K562 (cell line): Measurements from ENCODE around the gene RACK1. TPM values are rescaled to one million over a fixed set of nuclear protein-coding genes. Genes with fewer than 3 reads are reported as not detected.
A peak's percentile ranks its signal among the peaks of the same experiment; 100 is the strongest.

Experiments used
- ATF7 ChIP-seq: fragments of 450-650 bp; IDR thresholded peaks from 2 replicates; pipeline ENCODE4 v1.7.1; 2014; ENCODE audit warnings: mild to moderate bottlenecking, moderate library complexity
- CEBPG ChIP-seq, 3 experiments: fragments of 200-800 bp in 1 of 3; sonication (Bioruptor generic) in 1 of 3; sonication (generic) in 1 of 3; formaldehyde crosslinking in 1 of 3; IDR thresholded peaks in 2 of 3; conservative IDR thresholded peaks in 1 of 3; 2 replicates each; pipeline versions ENCODE4 v1.6.1 to v1.8.0; 2016 to 2022; ENCODE audit warnings: missing compliant biosample characterization in 2 of 3, missing genetic modification characterization in 2 of 3, mild to moderate bottlenecking in 1 of 3, missing genetic modification reagents in 1 of 3
- CREB1 ChIP-seq, 2 experiments: sonication (generic) in 1 of 2; formaldehyde crosslinking in 1 of 2; IDR thresholded peaks; 2 replicates each; pipeline versions ENCODE4 v1.6.1 to v1.8.0; 2012 to 2022; ENCODE audit warnings: inconsistent platforms in 1 of 2, mild to moderate bottlenecking in 1 of 2, missing genetic modification reagents in 1 of 2, moderate library complexity in 1 of 2
- E2F5 ChIP-seq: sonication (generic); formaldehyde crosslinking; IDR thresholded peaks from 2 replicates; pipeline ENCODE4 v1.8.0; 2022; ENCODE audit warnings: mild to moderate bottlenecking, missing genetic modification reagents
- ESRRA ChIP-seq: fragments of 450-650 bp; IDR thresholded peaks from 2 replicates; pipeline ENCODE4 v1.6.1; 2014; ENCODE audit warnings: low read depth, mild to moderate bottlenecking, moderate library complexity, borderline replicate concordance
- HMGXB4 ChIP-seq: sonication (generic); formaldehyde crosslinking; IDR thresholded peaks from 2 replicates; pipeline ENCODE4 v1.8.1; 2023; ENCODE audit warnings: mild to moderate bottlenecking, missing genetic modification reagents
- MTA1 ChIP-seq: fragments of 450-650 bp; IDR thresholded peaks from 2 replicates; pipeline ENCODE4 v1.6.1; 2017; ENCODE audit warnings: borderline replicate concordance
- MXI1 ChIP-seq: IDR thresholded peaks from 2 replicates; pipeline ENCODE4 v1.6.1; 2011; ENCODE audit warnings: low read depth, mild to moderate bottlenecking, improper control_type of control experiment, low read length
- PKNOX1 ChIP-seq: fragments of 450-650 bp; IDR thresholded peaks from 2 replicates; pipeline ENCODE4 v1.6.1; 2016
- PREB ChIP-seq: sonication (generic); formaldehyde crosslinking; IDR thresholded peaks from 2 replicates; pipeline ENCODE4 v1.8.1; 2023; ENCODE audit warnings: mild to moderate bottlenecking, missing genetic modification reagents
- RCOR1 ChIP-seq, 2 experiments: IDR thresholded peaks; 2 replicates each; pipeline ENCODE4 v1.6.1; 2012; ENCODE audit warnings: low read depth in 2 of 2, low read length in 2 of 2, borderline replicate concordance in 1 of 2, improper control_type of control experiment in 1 of 2
- YY1 ChIP-seq, 3 experiments: IDR thresholded peaks; 2 replicates each; pipeline ENCODE4 v1.6.1; 2011; ENCODE audit warnings: low read length in 2 of 3, mild to moderate bottlenecking in 2 of 3, moderate library complexity in 2 of 3, borderline replicate concordance in 1 of 3, control low read depth in 1 of 3, low read depth in 1 of 3; ENCODE audit not compliant: insufficient read depth in 3 of 3, insufficient replicate concordance in 2 of 3, control insufficient read depth in 1 of 3, insufficient read length in 1 of 3; ENCODE audit errors: extremely low read depth in 1 of 3
- ZBTB33 ChIP-seq: sonication (generic); formaldehyde crosslinking; IDR thresholded peaks from 2 replicates; pipeline ENCODE4 v1.8.1; 2023; ENCODE audit warnings: mild to moderate bottlenecking, missing genetic modification reagents
- polyA plus RNA-seq, 8 experiments: library from polyadenylated mRNA; depleted of rRNA in 4 of 8; stranded (reverse) in 5 of 8; unstranded in 3 of 8; fragments of >200 nt; fragmentation: Nextera tagmentation in 2 of 8; fragmentation: Illumina TruSeq in 1 of 8; extraction: Ambion mirVana in 2 of 8; extraction: Trizol in 1 of 8; gene quantifications; 2 replicates each; pipeline versions ENCODE4 v1.2.1 to v1.2.3, GENCODE V29; 2011 to 2014; ENCODE audit warnings: inconsistent platforms in 1 of 8, missing spikeins in 1 of 8
- total RNA-seq, 7 experiments: library from RNA; depleted of rRNA in 6 of 7; stranded (reverse); fragments of >200 nt in 6 of 7; fragmentation: Illumina TruSeq in 2 of 7; extraction: Trizol in 2 of 7; gene quantifications; 2 replicates each; pipeline versions ENCODE4 v1.2.1 to v1.2.3, GENCODE V29; 2011 to 2021; ENCODE audit warnings: low replicate concordance in 1 of 7

RACK1 gene
- total and polyA plus RNA-seq, 9 of the 15 experiments (the other 6 are each of a cell fraction or from before 2014, with no cell fraction given), result 2,303 to 5,311 (median 3,833) TPM

- TF ChIP-seq RCOR1 (IDR thresholded peaks at IDR 0.05; ENCODE audit: borderline replicate concordance in 1 of 2, low read depth in 2 of 2, low read length in 2 of 2), result peak in 1 of 2 experiments; percentile 11; a peak in 2 of 4 replicates
- no peak for TF ChIP-seq MTA1
- TF ChIP-seq HMGXB4 (CRISPR knock-in tag), result peak; percentile 75; the same call in 1 of the 2 replicates
- no peak for TF ChIP-seq E2F5 (CRISPR knock-in tag)
- TF ChIP-seq PKNOX1, result peak; percentile 78
- TF ChIP-seq ZBTB33, result peak; percentile 69
- 0 out of 2 replicates have a peak, but pooled peaks have one; percentile 51 for TF ChIP-seq ESRRA
- TF ChIP-seq YY1 (IDR thresholded peaks at IDR 0.05; ENCODE audit: borderline replicate concordance in 1 of 3, control insufficient read depth in 1 of 3, extremely low read depth in 1 of 3, insufficient read depth in 3 of 3, insufficient read length in 1 of 3, insufficient replicate concordance in 2 of 3, low read depth in 1 of 3, low read length in 2 of 3), result peak in 2 of 3 experiments; percentile 32 to 76
- TF ChIP-seq ATF7, result peak; percentile 67
- no peak for TF ChIP-seq MXI1
- no peak for TF ChIP-seq PREB
- TF ChIP-seq CEBPG (CRISPR knock-in tag; IDR thresholded peaks at IDR 0.05), result peak; percentile 25; the same call in 1 of the 2 replicates
- TF ChIP-seq CEBPG (tag; conservative IDR thresholded peaks at IDR 0.05 in 1 of 2, IDR thresholded peaks at IDR 0.05 in 1 of 2), result no peak
- peak; percentile 5; the same call in 1 of the 2 replicates for TF ChIP-seq CREB1 (IDR thresholded peaks at IDR 0.05)
- peak; percentile 21; the same call in 1 of the 2 replicates for TF ChIP-seq CREB1 (CRISPR knock-in tag; IDR thresholded peaks at IDR 0.05)
These were observed 27.4 kb downstream of the RACK1 start (continued) for GRCh38 chr5:181215997-181216989.
